PC-3 (cell line): ENCODE measurements around the gene PRPF6. TPM values are rescaled to one million over a fixed set of nuclear protein-coding genes. Genes with fewer than 3 reads are reported as not detected.
A peak's percentile ranks its signal among the peaks of the same experiment; 100 is the strongest.
"Not testable (repeated sequence)": the region's sequence is repeated elsewhere in the genome, so short reads cannot be mapped to it uniquely, and the experiment has no call there.

Experiments
- ATAC-seq: fragments of 200-7000 bp; cut with Tn5 transposase; 2 replicates; pipeline ENCODE4 v1.9.1; 2020; ENCODE audit warnings: mild to moderate bottlenecking, moderate library complexity
- BruUV-seq: library from RNA; stranded (reverse); fragments of 400-500 nt; replicated peaks from 2 replicates; lab custom pipeline; 2021; lab: Mats Ljungman, UMichigan
- CTCF ChIA-PET: fragments of 300-600 bp; sonication (Branson Sonifier 250); formaldehyde crosslinking; loops from one replicate; lab custom pipeline; 2022; ENCODE audit warnings: antibody characterized with exemption; lab: Charles Lee
- POLR2A ChIA-PET: fragments of 300-600 bp; sonication (Branson Sonifier 250); formaldehyde crosslinking; loops from one replicate; lab custom pipeline; 2022; ENCODE audit warnings: antibody characterized with exemption; ENCODE audit not compliant: unreplicated experiment; lab: Charles Lee
- DNase-seq: peaks from one replicate; pipeline ENCODE4 v3.0.0-alpha.2; 2015
- H2AFZ ChIP-seq: fragments of 300-600 bp; sonication (generic); 2 replicates; pipeline ENCODE4 v1.6.0; 2016; ENCODE audit warnings: antibody characterized with exemption, low read length
- H3F3A ChIP-seq: fragments of 300-600 bp; sonication (generic); one replicate; pipeline ENCODE4 v1.6.0; 2017; ENCODE audit warnings: antibody characterized with exemption, low read length, control low read depth, mild to moderate bottlenecking; ENCODE audit not compliant: unreplicated experiment
- H3K27ac ChIP-seq: fragments of 300-600 bp; sonication (generic); 2 replicates; pipeline ENCODE4 v1.5.1; 2016; ENCODE audit warnings: mild to moderate bottlenecking, low read length
- H3K27me3 ChIP-seq: fragments of 300-600 bp; sonication (generic); 2 replicates; pipeline ENCODE4 v1.6.1; 2016; ENCODE audit warnings: low read length, mixed read lengths
- H3K36me3 ChIP-seq: fragments of 300-600 bp; sonication (generic); 2 replicates; pipeline ENCODE4 v1.6.1; 2016; ENCODE audit warnings: low read depth, mixed run types, low read length, mixed read lengths
- H3K4me1 ChIP-seq: fragments of 300-600 bp; sonication (generic); 2 replicates; pipeline ENCODE4 v1.5.1; 2016; ENCODE audit warnings: low read length; ENCODE audit not compliant: insufficient read depth
- H3K4me2 ChIP-seq: fragments of 300-600 bp; sonication (generic); 2 replicates; pipeline ENCODE4 v1.6.0; 2016; ENCODE audit warnings: low read length
- H3K4me3 ChIP-seq: fragments of 300-600 bp; sonication (generic); 2 replicates; pipeline ENCODE4 v1.5.1; 2016; ENCODE audit warnings: mild to moderate bottlenecking, low read length, mixed read lengths
- H3K79me2 ChIP-seq: fragments of 300-600 bp; sonication (generic); 2 replicates; pipeline ENCODE4 v1.6.1; 2017; ENCODE audit warnings: low read length, mixed read lengths
- H3K9ac ChIP-seq: fragments of 300-600 bp; sonication (generic); 2 replicates; pipeline ENCODE4 v1.6.0; 2016; ENCODE audit warnings: mild to moderate bottlenecking, low read length
- H3K9me2 ChIP-seq: fragments of 300-600 bp; sonication (generic); replicated peaks from 2 replicates; pipeline ENCODE4 v1.6.1; 2016; ENCODE audit warnings: mixed run types, low read length, mixed read lengths
- H3K9me3 ChIP-seq: fragments of 300-600 bp; sonication (generic); 2 replicates; pipeline ENCODE4 v1.6.1; 2016; ENCODE audit warnings: low read length, mixed read lengths
- H4K20me1 ChIP-seq: fragments of 300-600 bp; sonication (generic); 2 replicates; pipeline ENCODE4 v1.6.1; 2016; ENCODE audit warnings: low read length, mixed read lengths
- CTCF ChIP-seq: fragments of 300-600 bp; sonication (generic); conservative IDR thresholded peaks from 2 replicates; pipeline ENCODE4 v1.5.1; 2017; ENCODE audit warnings: antibody characterized with exemption, low read depth, mild to moderate bottlenecking, low read length
- EZH2 ChIP-seq: fragments of 300-600 bp; sonication (generic); IDR thresholded peaks from one replicate; pipeline ENCODE4 v1.6.1; 2017; ENCODE audit warnings: antibody characterized with exemption, mild to moderate bottlenecking, low read length; ENCODE audit not compliant: unreplicated experiment
- EZH2phosphoT487 ChIP-seq: fragments of 300-600 bp; sonication (generic); IDR thresholded peaks from 2 replicates; pipeline ENCODE4 v1.6.1; 2018; ENCODE audit warnings: mild to moderate bottlenecking, antibody characterized with exemption, low read length, borderline replicate concordance
- intact Hi-C: fragments of 100-400 bp; cut with micrococcal nuclease; formaldehyde crosslinking; loops from 2 replicates; pipeline ENCODE4 v1.9.0; 2023
- total RNA-seq: library from RNA; depleted of rRNA; stranded (reverse); fragments of >200 nt; gene quantifications from 2 replicates; pipeline ENCODE4 v1.2.3, GENCODE V29; 2014

Gene PRPF6
- total RNA-seq, 1 experiment from 2014 or later, result 67.1 TPM

GRCh38 chr20:63973636-63974401 is 7.1 kb upstream of the PRPF6 start:
- POLR2A ChIA-PET, result interaction anchor here (0.5 to 0.6 kb wide), 2 partner anchors 143 to 333 kb away, joined by 7 to 10 read pairs; no protein-coding TSS in a partner anchor
- no peaks in the 10 kb centered on the region for H3K9me3 ChIP-seq
- CTCF ChIA-PET, result interaction anchor here (0.5 to 1.4 kb wide), 8 partner anchors 22 to 436 kb away, joined by 3 to 11 read pairs (median 6); partner anchors contain the start of gene TPD52L2
- no peak overlapping the region for H3K27ac ChIP-seq
- no peaks in the 10 kb centered on the region for H3K27me3 ChIP-seq
- peak; percentile 67 for ATAC-seq
- peak; percentile 84 for DNase-seq
- peak overlapping the region; percentile 30; the same call in 1 of the 2 replicates for H3K4me3 ChIP-seq
- peaks cover 4% of the 10 kb centered on the region for H3K79me2 ChIP-seq
- H3K9ac ChIP-seq, result no peak overlapping the region
- H3K9me2 ChIP-seq, result no peaks in the 10 kb centered on the region
- intact Hi-C loops, result loop anchor here (1.0 to 5.0 kb wide), 2 partner anchors 63 to 102 kb away; no protein-coding TSS in a partner anchor
- no peaks in the 10 kb centered on the region for H3F3A ChIP-seq
- H4K20me1 ChIP-seq, result no peaks in the 10 kb centered on the region
- H3K4me2 ChIP-seq, result peak overlapping the region; percentile 70
- no peaks in the 10 kb centered on the region for H3K36me3 ChIP-seq
- peak; percentile 97 for TF ChIP-seq CTCF
- no peak for TF ChIP-seq EZH2phosphoT487
- no peak for TF ChIP-seq EZH2
- H3K4me1 ChIP-seq, result peaks cover 17% of the 10 kb centered on the region
- no TSS peak for BruUV-seq
- peak overlapping the region; percentile 40 for H2AFZ ChIP-seq

GRCh38 chr20:63974402-63975200 is 6.3 kb upstream of the PRPF6 start:
- ChIA-PET POLR2A (interaction anchor here (0.5 kb wide), 1 partner anchor 334 kb away, joined by 7 read pairs; no protein-coding TSS in a partner anchor), CTCF (interaction anchor here (1.0 to 1.4 kb wide), 3 partner anchors 64 to 110 kb away, joined by 3 to 7 read pairs (median 7); partner anchors contain the start of gene TPD52L2)
- Histone ChIP-seq H4K20me1 (no peaks in the 10 kb centered on the region), H3K27ac (no peak overlapping the region), H2AFZ (no peak overlapping the region), H3K9me2 (no peaks in the 10 kb centered on the region), H3K79me2 (no peaks in the 10 kb centered on the region), H3K9ac (no peak overlapping the region), H3K4me1 (peaks cover 17% of the 10 kb centered on the region), H3K4me3 (no peak overlapping the region), H3K27me3 (no peaks in the 10 kb centered on the region), H3K9me3 (no peaks in the 10 kb centered on the region), H3K36me3 (no peaks in the 10 kb centered on the region), H3K4me2 (no peak overlapping the region), H3F3A (no peaks in the 10 kb centered on the region)
- DNase-seq (peak; percentile 32), ATAC-seq (no peak)
- TF ChIP-seq EZH2phosphoT487 (no peak), CTCF (no peak), EZH2 (no peak)
- intact Hi-C loops, result loop anchor here (5.0 kb wide), 1 partner anchor 102 kb away; no protein-coding TSS in a partner anchor
- BruUV-seq, result no TSS peak

GRCh38 chr20:63976511-63976910 is 4.4 kb upstream of the PRPF6 start:
- H3K4me2 ChIP-seq, H3K27ac ChIP-seq, H4K20me1 ChIP-seq, H3K4me3 ChIP-seq, H3K27me3 ChIP-seq, ATAC-seq, H3K79me2 ChIP-seq, H3K9me3 ChIP-seq, H3K9me2 ChIP-seq, H3K36me3 ChIP-seq, H3F3A ChIP-seq, intact Hi-C loops, CTCF ChIA-PET, H2AFZ ChIP-seq, POLR2A ChIA-PET, BruUV-seq, H3K9ac ChIP-seq, DNase-seq: not testable (repeated sequence)
- H3K4me1 ChIP-seq, result peaks cover 24% of the 10 kb centered on the region
